C4-2B (cell line): ENCODE results near the gene ARHGAP20.

Experiments
- H3K27ac ChIP-seq: fragments of 450-650 bp; 2 replicates; pipeline ENCODE4 v1.5.1; 2017
- ZFX ChIP-seq: fragments of 450-650 bp; IDR thresholded peaks from 2 replicates; pipeline ENCODE4 v1.6.1; 2017
- TF ChIP-seq, protein P1 (sequence below): fragments of 450-650 bp; conservative IDR thresholded peaks from 2 replicates; pipeline ENCODE4 v1.5.1; 2017; ENCODE audit warnings: mild to moderate bottlenecking

The ARHGAP20 gene

DNA sequence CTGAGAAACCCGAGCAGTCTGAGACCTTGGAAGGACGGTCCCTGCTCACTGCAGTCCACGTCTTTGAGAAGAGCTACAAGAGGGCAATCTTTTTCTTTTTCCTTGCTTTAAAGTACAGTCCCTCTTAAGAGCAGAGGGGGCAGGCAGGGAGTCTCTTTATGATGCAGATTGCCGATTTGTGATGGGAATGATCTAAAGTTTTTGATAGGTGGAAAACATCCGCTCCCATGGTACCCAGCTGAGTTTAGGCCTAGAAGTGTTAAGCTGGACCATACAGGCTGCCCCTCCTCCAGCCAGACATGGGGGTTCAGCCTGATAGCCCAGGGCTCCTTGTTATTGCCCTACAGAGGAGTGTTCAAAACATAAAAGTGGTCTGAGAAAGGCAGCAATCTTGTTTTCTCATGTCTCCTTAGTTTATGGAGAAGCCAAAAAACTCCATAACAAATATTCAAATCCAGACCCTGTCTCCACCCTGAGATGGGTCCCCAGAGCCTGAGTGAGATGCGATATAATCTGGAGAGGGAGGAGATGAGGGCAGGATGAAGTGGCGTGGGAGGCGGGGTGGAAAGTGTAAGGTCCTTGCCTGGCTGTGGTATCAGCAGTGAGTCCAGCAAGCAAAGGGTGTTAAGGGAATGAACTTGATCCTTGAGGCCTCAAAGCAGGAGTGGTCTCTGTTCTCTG is 147.4 kb downstream of the ARHGAP20 start:
- no peak overlapping the region for H3K27ac ChIP-seq
- TF ChIP-seq, protein P1, sequence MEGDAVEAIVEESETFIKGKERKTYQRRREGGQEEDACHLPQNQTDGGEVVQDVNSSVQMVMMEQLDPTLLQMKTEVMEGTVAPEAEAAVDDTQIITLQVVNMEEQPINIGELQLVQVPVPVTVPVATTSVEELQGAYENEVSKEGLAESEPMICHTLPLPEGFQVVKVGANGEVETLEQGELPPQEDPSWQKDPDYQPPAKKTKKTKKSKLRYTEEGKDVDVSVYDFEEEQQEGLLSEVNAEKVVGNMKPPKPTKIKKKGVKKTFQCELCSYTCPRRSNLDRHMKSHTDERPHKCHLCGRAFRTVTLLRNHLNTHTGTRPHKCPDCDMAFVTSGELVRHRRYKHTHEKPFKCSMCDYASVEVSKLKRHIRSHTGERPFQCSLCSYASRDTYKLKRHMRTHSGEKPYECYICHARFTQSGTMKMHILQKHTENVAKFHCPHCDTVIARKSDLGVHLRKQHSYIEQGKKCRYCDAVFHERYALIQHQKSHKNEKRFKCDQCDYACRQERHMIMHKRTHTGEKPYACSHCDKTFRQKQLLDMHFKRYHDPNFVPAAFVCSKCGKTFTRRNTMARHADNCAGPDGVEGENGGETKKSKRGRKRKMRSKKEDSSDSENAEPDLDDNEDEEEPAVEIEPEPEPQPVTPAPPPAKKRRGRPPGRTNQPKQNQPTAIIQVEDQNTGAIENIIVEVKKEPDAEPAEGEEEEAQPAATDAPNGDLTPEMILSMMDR: no peak
- no peak for TF ChIP-seq ZFX

- no peak overlapping the region for H3K27ac ChIP-seq
- TF ChIP-seq, protein P1: no peak
- TF ChIP-seq ZFX: no peak
These were observed 167.5 kb downstream of the ARHGAP20 start for GRCh38 chr11:110544779-110545178.

DNA sequence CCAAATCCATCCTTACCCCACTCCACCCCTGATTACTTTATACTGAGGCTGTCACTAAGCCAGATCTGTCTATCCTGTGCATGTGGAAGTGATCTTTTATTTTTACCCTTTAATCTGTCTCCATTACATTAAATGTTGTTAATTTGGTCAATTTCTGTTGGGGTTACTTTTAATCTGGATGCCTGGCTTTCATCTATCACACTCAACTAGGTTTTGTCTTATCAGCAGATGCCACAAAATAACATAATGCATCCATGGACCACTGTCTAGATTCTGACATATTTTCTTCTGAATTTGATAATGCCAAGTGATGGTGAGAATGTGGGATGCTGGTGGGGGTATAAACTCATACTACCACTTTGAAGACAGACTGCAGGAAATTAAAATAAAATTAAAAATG is 174.1 kb downstream of the ARHGAP20 start:
- no peak overlapping the region for H3K27ac ChIP-seq
- TF ChIP-seq ZFX: no peak
- TF ChIP-seq, protein P1: no peak

GRCh38 chr11:110530900-110531741 is 181.1 kb downstream of the ARHGAP20 start:
- TF ChIP-seq, protein P1: no peak
- no peak for TF ChIP-seq ZFX
- no peak overlapping the region for H3K27ac ChIP-seq

- TF ChIP-seq ZFX: no peak
- TF ChIP-seq, protein P1: peak; percentile 73
- H3K27ac ChIP-seq: no peak overlapping the region
These were observed 183.2 kb downstream of the ARHGAP20 start for GRCh38 chr11:110529043-110529442.

- H3K27ac ChIP-seq: no peak overlapping the region
These were observed 185.1 kb downstream of the ARHGAP20 start for GRCh38 chr11:110527146-110527545.

More at GRCh38 chr11:110527146-110527545, 185.1 kb downstream of the ARHGAP20 start:
- no peak for TF ChIP-seq ZFX
- TF ChIP-seq, protein P1: no peak
